Omental fat pad (tissue), 4 donors: ENCODE measurements around the gene EXD3. TPM values are rescaled to one million over a fixed set of nuclear protein-coding genes. Genes with fewer than 3 reads are reported as not detected.
"Not testable (repeated sequence)": the region's sequence is repeated elsewhere in the genome, so short reads cannot be mapped to it uniquely, and the experiment has no call there.

Experiments
- ATAC-seq: fragments of 150-250 bp; one replicate; pipeline ENCODE4 v1.9.1; 2016; ENCODE audit warnings: mild to moderate bottlenecking, moderate library complexity; ENCODE audit not compliant: low FRiP score
- DNase-seq: peaks from one replicate; pipeline ENCODE4 v3.0.0-alpha.2; 2019; ENCODE audit warnings: low spot score
- CTCF ChIP-seq, 3 donors: fragments of 450-650 bp; IDR thresholded peaks; one replicate each; pipeline ENCODE4 v1.5.1; 2016 to 2017; ENCODE audit warnings: antibody characterized with exemption in 3 of 3, mild to moderate bottlenecking in 3 of 3, moderate library complexity in 2 of 3
- total RNA-seq, 4 donors: library from RNA; depleted of rRNA; stranded (reverse); fragments of >200 nt; gene quantifications; one replicate each; pipeline ENCODE4 v1.1.0, GENCODE V29; 2016

The EXD3 gene
- total RNA-seq, 4 donors from 2014 or later = 8.3 to 18.3 (median 10.5) TPM

DNA sequence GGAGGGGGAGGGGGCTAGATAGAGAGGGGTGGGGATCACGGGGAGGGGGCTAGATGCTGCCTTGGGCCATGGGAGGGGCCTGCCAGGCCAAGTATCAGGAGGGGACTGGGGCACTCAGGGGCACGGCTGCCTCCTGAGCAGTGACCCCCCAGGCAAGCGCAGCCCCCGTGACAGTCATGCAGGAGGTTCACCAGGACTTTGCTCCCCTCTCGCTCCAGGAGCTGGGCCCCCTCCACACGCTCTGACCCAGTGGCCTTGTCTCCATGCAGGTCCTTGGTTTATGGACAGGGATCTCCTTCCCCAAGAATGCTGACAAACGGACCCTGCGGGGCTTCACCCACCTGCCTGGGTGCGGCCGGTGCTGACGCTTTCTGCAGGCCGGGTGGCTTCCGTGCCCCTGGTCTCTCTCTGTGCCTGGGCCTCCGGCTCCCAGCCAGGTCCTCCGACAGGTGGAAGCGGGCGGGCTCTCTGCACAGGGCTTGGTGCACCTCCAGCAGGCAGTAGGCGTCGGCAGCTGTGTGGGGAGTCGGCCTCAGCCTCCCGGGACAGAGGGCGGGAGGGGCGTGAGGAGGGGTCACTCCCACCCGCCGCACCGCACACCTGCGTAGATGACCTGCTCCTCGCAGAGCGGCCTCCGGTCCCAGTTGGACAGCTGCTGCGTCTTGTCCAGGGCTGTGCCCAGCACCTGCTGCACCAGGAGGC is 74.0 kb downstream of the EXD3 start:
- no peak for TF ChIP-seq CTCF (IDR thresholded peaks at IDR 0.05)
- DNase-seq = no peak
- ATAC-seq = no peak

DNA sequence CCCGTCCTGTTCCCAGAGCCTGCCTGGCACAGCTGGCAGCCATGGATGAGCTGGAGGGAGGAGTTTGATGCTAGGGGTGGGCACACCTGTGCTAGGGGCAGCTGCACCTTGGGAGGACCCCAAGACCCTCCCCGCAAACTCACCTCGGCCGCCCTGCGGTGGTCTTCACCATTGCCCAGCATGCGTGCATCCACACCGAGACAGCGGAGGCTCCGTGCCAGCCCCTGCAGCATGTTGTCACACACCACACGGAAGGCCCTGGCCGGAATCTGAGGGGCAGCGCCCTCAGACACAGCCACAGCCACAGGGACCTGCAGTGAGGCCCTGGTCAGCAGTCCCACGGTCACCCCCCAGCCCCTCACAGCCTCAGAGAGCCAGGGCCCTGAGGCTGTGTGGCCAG is 75.0 kb downstream of the EXD3 start:
- TF ChIP-seq CTCF (IDR thresholded peaks at IDR 0.05) = no peak
- no peak for ATAC-seq
- no peak for DNase-seq

DNA sequence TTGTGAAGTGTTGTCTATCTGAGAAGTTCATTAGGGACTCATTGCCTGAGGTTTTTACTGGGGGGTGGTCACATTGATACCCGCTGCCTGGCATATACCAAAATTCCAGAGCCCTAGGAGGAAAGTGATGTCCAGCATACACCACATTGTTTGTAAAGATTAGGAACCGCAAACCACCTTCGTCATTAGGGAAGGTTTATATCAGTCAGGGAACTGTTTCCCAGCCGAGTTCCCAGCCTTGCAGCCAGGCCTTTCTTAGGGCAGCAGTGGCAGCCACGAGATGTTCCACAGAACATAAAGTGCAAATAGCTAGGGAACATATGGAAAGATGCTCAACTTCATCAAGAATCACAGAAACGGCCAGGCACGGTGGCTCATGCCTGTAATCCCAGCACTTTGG is 80.5 kb downstream of the EXD3 start:
- no peak for TF ChIP-seq CTCF (IDR thresholded peaks at IDR 0.05)
- DNase-seq (no peak), ATAC-seq (no peak)

DNA sequence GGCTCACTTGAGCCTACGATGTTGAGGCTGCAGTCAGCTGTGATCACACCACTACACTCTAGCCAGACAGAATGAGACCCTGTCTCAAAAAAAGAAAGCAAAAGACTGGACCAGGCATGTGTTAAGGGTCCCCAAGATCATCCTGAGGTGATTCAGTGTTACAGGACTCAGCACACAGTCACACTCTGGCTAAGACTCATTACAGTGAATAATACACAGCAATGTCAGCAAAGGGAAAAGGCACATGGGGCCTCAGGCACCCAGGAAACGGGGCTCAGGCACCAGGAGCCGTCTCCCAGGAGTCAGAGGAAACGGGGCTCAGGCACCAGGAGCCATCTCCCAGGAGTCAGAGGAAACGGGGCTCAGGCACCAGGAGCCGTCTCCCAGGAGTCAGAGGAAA is 81.7 kb downstream of the EXD3 start:
- ATAC-seq (no peak), DNase-seq (no peak)
- no peak for TF ChIP-seq CTCF (IDR thresholded peaks at IDR 0.05)

GRCh38 chr9:137339908-137340462 is 83.0 kb downstream of the EXD3 start:
- ATAC-seq = peak; percentile 70
- DNase-seq = not testable (repeated sequence)

DNA sequence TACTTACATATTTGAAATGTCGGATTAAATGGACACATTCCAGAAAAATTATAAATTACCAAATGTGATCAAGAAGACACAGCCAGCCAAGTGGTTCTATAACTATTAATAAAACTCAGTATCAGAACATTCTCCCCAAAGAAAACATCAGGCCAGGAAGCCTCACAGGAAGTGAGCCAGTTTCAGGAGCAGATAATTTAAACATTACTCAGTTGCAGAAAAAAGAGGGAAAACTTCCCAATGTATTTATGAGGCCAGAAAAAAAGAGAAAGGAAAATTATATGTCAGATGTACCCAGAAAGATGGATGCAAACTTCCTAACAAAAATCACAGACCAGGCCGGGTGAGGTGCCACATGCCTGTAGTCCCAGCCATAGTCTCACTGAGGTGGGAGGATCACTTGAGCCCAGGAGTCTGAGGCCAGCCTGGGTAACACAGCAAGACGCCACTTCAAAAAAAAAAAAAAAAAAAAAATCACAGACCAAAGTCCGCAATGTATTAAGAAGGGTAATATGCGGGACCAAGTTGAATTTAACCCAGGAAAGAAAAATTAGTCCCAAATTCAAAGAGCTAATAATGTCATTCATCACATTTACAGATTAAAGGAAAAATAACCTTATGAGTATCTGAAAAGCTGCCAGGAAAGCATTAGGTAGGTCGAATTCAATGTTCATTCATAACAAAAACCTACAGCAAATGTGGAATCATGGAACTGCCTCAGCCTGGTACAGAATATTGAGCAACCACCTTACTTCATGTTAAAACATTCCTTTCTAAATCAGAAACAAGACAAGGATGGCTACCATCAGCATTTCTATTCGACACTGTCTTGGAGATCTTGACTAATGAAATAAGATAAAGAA is 83.7 kb downstream of the EXD3 start:
- DNase-seq = no peak
- ATAC-seq = peak; percentile 85
- TF ChIP-seq CTCF (IDR thresholded peaks at IDR 0.05) = no peak

GRCh38 chr9:137336735-137337134 is 86.2 kb downstream of the EXD3 start:
- DNase-seq (no peak), ATAC-seq (no peak)
- no peak for TF ChIP-seq CTCF (IDR thresholded peaks at IDR 0.05)
